Loucy (cell line): ENCODE results near the gene LMOD3.

ENCODE experiments used
- H2AFZ ChIP-seq: fragments of 200-600 bp; sonication (generic); 2 replicates; pipeline ENCODE4 v1.6.0; 2016; ENCODE audit warnings: antibody characterized with exemption, mild to moderate bottlenecking, low read length, moderate library complexity
- H3F3A ChIP-seq: fragments of 200-600 bp; 2 replicates; pipeline ENCODE4 v1.6.0; 2016; ENCODE audit warnings: antibody characterized with exemption, low read depth, mild to moderate bottlenecking
- H3K27me3 ChIP-seq: fragments of 200-600 bp; sonication (generic); 2 replicates; pipeline ENCODE4 v1.6.1; 2014; ENCODE audit warnings: low read length, mild to moderate bottlenecking; ENCODE audit not compliant: insufficient read depth, poor library complexity, severe bottlenecking
- H3K36me3 ChIP-seq: fragments of 200-600 bp; sonication (generic); 2 replicates; pipeline ENCODE4 v1.6.1; 2016; ENCODE audit warnings: low read length; ENCODE audit not compliant: insufficient read depth
- H3K4me1 ChIP-seq: fragments of 200-600 bp; sonication (generic); 2 replicates; pipeline ENCODE4 v1.5.1; 2014; ENCODE audit warnings: low read length, mild to moderate bottlenecking; ENCODE audit not compliant: insufficient read depth, poor library complexity, severe bottlenecking
- H3K4me2 ChIP-seq: fragments of 200-600 bp; sonication (generic); 2 replicates; pipeline ENCODE4 v1.6.0; 2014; ENCODE audit warnings: antibody characterized with exemption, low read length, low read depth, mild to moderate bottlenecking; ENCODE audit not compliant: poor library complexity, severe bottlenecking
- H3K4me3 ChIP-seq: fragments of 200-600 bp; sonication (generic); 2 replicates; pipeline ENCODE4 v1.5.1; 2014; ENCODE audit warnings: low read length, mild to moderate bottlenecking, mixed read lengths; ENCODE audit not compliant: poor library complexity, severe bottlenecking
- H3K79me2 ChIP-seq: fragments of 200-600 bp; sonication (generic); 2 replicates; pipeline ENCODE4 v1.6.1; 2014; ENCODE audit warnings: low read length; ENCODE audit not compliant: insufficient read depth
- H3K9ac ChIP-seq: fragments of 200-600 bp; sonication (generic); 2 replicates; pipeline ENCODE4 v1.6.0; 2014; ENCODE audit warnings: mild to moderate bottlenecking, low read depth, low read length, moderate library complexity; ENCODE audit not compliant: poor library complexity, severe bottlenecking
- H3K9me2 ChIP-seq: fragments of 200-600 bp; sonication (generic); replicated peaks from 2 replicates; pipeline ENCODE4 v1.6.1; 2016; ENCODE audit warnings: low read depth, low read length, mixed read lengths
- H3K9me3 ChIP-seq: fragments of 200-600 bp; sonication (generic); 2 replicates; pipeline ENCODE4 v1.6.1; 2014; ENCODE audit warnings: mild to moderate bottlenecking, antibody characterized with exemption, low read length, low read depth; ENCODE audit not compliant: insufficient read depth
- H4K20me1 ChIP-seq: fragments of 200-600 bp; sonication (generic); 2 replicates; pipeline ENCODE4 v1.6.0; 2014; ENCODE audit warnings: antibody characterized with exemption, low read length, mild to moderate bottlenecking; ENCODE audit not compliant: insufficient read depth, poor library complexity, severe bottlenecking
- EZH2phosphoT487 ChIP-seq: fragments of 200-600 bp; IDR thresholded peaks from 2 replicates; pipeline ENCODE4 v1.6.1; 2018; ENCODE audit warnings: antibody characterized with exemption, mild to moderate bottlenecking, moderate library complexity, borderline replicate concordance
- TF ChIP-seq, protein P1 (sequence below): fragments of 200-600 bp; sonication (generic); conservative IDR thresholded peaks from 2 replicates; pipeline ENCODE4 v1.5.1; 2014; ENCODE audit warnings: mild to moderate bottlenecking, antibody characterized with exemption, low read length

The LMOD3 gene

DNA sequence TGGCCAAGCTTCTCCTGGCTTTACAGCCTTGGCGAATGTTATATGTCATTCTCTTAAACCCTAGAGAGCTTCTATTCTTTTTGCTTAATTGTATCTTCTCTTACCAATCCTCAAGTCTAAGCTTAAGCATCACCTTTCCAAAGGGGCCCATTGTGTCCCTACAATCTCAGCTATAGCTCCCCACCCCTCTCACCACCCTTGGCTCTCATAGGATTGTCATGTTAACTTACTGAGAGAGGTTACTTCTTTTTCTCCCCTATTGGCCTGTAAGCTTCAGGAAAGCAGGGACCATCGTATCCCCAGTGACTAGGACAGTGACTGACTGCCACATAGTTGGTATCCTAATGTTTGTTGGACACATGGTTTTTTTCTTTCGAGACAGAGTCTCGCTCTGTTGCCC lies 43.3 kb upstream of the LMOD3 start:
- no peaks in the 10 kb centered on the region for H3K36me3 ChIP-seq
- no peak overlapping the region for H3K9ac ChIP-seq
- TF ChIP-seq, protein P1, sequence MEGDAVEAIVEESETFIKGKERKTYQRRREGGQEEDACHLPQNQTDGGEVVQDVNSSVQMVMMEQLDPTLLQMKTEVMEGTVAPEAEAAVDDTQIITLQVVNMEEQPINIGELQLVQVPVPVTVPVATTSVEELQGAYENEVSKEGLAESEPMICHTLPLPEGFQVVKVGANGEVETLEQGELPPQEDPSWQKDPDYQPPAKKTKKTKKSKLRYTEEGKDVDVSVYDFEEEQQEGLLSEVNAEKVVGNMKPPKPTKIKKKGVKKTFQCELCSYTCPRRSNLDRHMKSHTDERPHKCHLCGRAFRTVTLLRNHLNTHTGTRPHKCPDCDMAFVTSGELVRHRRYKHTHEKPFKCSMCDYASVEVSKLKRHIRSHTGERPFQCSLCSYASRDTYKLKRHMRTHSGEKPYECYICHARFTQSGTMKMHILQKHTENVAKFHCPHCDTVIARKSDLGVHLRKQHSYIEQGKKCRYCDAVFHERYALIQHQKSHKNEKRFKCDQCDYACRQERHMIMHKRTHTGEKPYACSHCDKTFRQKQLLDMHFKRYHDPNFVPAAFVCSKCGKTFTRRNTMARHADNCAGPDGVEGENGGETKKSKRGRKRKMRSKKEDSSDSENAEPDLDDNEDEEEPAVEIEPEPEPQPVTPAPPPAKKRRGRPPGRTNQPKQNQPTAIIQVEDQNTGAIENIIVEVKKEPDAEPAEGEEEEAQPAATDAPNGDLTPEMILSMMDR, result no peak
- no peak for TF ChIP-seq EZH2phosphoT487
- H3K4me3 ChIP-seq, result no peak overlapping the region
- no peaks in the 10 kb centered on the region for H3K4me1 ChIP-seq
- H2AFZ ChIP-seq, result no peak overlapping the region
- H3K27me3 ChIP-seq, result no peaks in the 10 kb centered on the region
- H3K9me2 ChIP-seq, result no peaks in the 10 kb centered on the region
- H4K20me1 ChIP-seq, result no peaks in the 10 kb centered on the region
- no peaks in the 10 kb centered on the region for H3F3A ChIP-seq
- no peaks in the 10 kb centered on the region for H3K79me2 ChIP-seq
- H3K4me2 ChIP-seq, result no peak overlapping the region
- no peaks in the 10 kb centered on the region for H3K9me3 ChIP-seq

DNA sequence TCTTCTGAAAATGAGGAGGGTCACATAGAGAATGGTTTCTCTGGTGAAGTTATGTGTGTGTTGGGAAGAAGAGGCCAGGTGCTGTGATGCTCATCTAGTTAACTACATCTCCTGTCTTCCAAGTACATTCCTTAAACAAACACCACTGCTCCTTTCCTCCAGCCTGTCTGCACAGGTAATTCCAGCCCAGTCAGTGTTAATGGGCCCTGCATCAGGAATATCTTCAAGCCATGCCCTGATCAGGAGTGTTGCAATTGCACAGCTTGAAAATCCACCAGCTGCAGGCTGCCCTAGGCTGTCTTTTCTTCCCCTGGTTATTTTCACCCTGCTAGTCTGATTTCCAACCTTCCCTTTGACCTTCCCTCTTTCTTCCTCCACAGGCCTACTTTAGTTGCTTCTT lies 41.9 kb upstream of the LMOD3 start:
- Histone ChIP-seq H4K20me1 (no peaks in the 10 kb centered on the region), H3K4me1 (no peaks in the 10 kb centered on the region), H3K79me2 (no peaks in the 10 kb centered on the region), H3F3A (no peaks in the 10 kb centered on the region), H3K9ac (no peak overlapping the region), H3K9me2 (no peaks in the 10 kb centered on the region), H3K4me3 (no peak overlapping the region), H2AFZ (no peak overlapping the region), H3K36me3 (no peaks in the 10 kb centered on the region), H3K4me2 (no peak overlapping the region), H3K9me3 (no peaks in the 10 kb centered on the region), H3K27me3 (no peaks in the 10 kb centered on the region)
- TF ChIP-seq, protein P1, result no peak
- no peak for TF ChIP-seq EZH2phosphoT487

DNA sequence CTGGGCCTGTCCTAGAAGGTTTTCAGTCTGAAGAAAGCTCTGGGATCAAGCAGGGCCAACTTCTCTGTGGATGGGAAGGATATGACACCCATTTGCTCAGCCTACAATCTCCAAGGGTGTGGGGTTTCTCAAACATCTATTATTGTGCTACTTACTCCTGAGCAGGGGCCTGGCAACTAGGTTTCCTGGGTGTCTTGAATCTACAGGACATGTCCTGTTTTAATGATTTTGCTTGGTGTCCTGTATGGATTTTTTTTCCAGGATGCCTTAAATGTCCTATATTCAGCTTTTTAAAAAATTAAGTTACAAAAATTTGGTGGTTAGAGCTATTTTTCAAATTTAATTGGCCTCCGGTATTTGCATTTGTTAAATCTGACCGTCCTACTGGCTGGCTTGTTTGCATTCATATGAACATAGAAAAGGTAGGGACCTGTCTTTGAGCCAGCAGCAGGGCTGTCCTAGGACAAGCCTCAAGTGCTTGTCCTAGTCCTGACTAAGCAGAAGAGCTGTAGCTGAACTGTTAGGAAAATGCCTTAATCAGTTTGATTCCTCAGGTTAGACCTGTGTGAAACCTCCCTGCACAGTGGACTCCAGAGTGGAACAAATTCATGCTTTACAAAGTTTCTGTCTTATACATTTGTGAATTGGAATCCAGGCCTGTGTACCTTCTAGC lies 40.0 kb upstream of the LMOD3 start:
- no peaks in the 10 kb centered on the region for H4K20me1 ChIP-seq
- H3K9ac ChIP-seq, result no peak overlapping the region
- no peaks in the 10 kb centered on the region for H3K4me1 ChIP-seq
- no peak overlapping the region for H2AFZ ChIP-seq
- H3K4me3 ChIP-seq, result no peak overlapping the region
- H3K27me3 ChIP-seq, result no peaks in the 10 kb centered on the region
- no peaks in the 10 kb centered on the region for H3F3A ChIP-seq
- TF ChIP-seq, protein P1, result no peak
- no peak for TF ChIP-seq EZH2phosphoT487
- H3K36me3 ChIP-seq, result no peaks in the 10 kb centered on the region
- no peaks in the 10 kb centered on the region for H3K9me2 ChIP-seq
- H3K79me2 ChIP-seq, result no peaks in the 10 kb centered on the region
- H3K9me3 ChIP-seq, result no peaks in the 10 kb centered on the region
- no peak overlapping the region for H3K4me2 ChIP-seq
